Neural progenitor cell (in vitro differentiated cells): ENCODE measurements around the gene ZAP70.

Experiments used
- CTCF ChIP-seq: fragments of 200-600 bp; sonication (generic); IDR thresholded peaks from 2 replicates; pipeline ENCODE4 v1.5.1; 2017; ENCODE audit warnings: antibody characterized with exemption, mild to moderate bottlenecking
- EZH2 ChIP-seq: fragments of 200-600 bp; sonication (generic); IDR thresholded peaks from 2 replicates; pipeline ENCODE4 v1.6.1; 2017; ENCODE audit warnings: antibody characterized with exemption, mild to moderate bottlenecking, moderate library complexity
- EZH2phosphoT487 ChIP-seq: fragments of 200-600 bp; sonication (generic); IDR thresholded peaks from 2 replicates; pipeline ENCODE4 v1.6.1; 2017; ENCODE audit warnings: antibody characterized with exemption

GRCh38 chr2:97741251-97741650, 27.9 kb downstream of the ZAP70 start:
- TF ChIP-seq CTCF, result no peak
- TF ChIP-seq EZH2, result no peak
- TF ChIP-seq EZH2phosphoT487, result no peak
